ENCODE data around the gene BEST4. TPM values are rescaled to one million over a fixed set of nuclear protein-coding genes. Genes with fewer than 3 reads are reported as not detected.

The BEST4 gene
- 1 to 10 TPM; 1.3 to 1.6 TPM for total RNA-seq

GRCh38 chr1:44788120-44788860 lies at the start of gene BEST4:
BEST4 (minus strand) TSS chr1:44788170; CDS start chr1:44787705, 465 bp downstream.
- POLR2A ChIA-PET = interaction anchor here (0.9 to 8.4 kb wide), 6 partner anchors 12 to 67 kb away, joined by 4 to 93 read pairs (median 34); partner anchors contain the start of genes PLK3, RNU5D-1 and RPS8
- Mint-ChIP-seq H3K4me3 (no peak within 1 kb of the TSS), H3K4me1 (peaks cover 25% of the 10 kb centered on the region), H3K27me3 (no peaks in the 10 kb centered on the region), H3K27ac (no peak within 1 kb of the TSS), H3K36me3 (peaks cover under 1% of the 10 kb centered on the region), H3K9me3 (no peaks in the 10 kb centered on the region)
- DNase-seq (no peak), ATAC-seq (ENCODE audit: low read depth) (no peak)

GRCh38 chr1:44835738-44836675 lies 48.0 kb upstream of the BEST4 start:
- peaks cover 10% of the 10 kb centered on the region for H3K4me1 Mint-ChIP-seq
- peak overlapping the region; percentile 10 for H3K27ac Mint-ChIP-seq
- peak overlapping the region; percentile 21 for H3K4me3 Mint-ChIP-seq
- H3K9me3 Mint-ChIP-seq = no peaks in the 10 kb centered on the region
- POLR2A ChIA-PET = interaction anchor here (0.6 to 1.9 kb wide), 6 partner anchors 17 to 179 kb away, joined by 3 to 9 read pairs (median 6); partner anchors contain the start of genes BTBD19, HECTD3 and PLK3
- no peaks in the 10 kb centered on the region for H3K36me3 Mint-ChIP-seq
- peak; percentile 87 for DNase-seq
- peak; percentile 96 for ATAC-seq (ENCODE audit: low read depth)
- H3K27me3 Mint-ChIP-seq = peaks cover 3% of the 10 kb centered on the region

- POLR2A ChIA-PET = no interaction called here
- DNase-seq (no peak), ATAC-seq (ENCODE audit: low read depth) (no peak)
- Mint-ChIP-seq H3K27ac (no peak overlapping the region), H3K4me1 (peaks cover 10% of the 10 kb centered on the region), H3K27me3 (no peaks in the 10 kb centered on the region), H3K4me3 (no peak overlapping the region), H3K36me3 (no peaks in the 10 kb centered on the region), H3K9me3 (no peaks in the 10 kb centered on the region)
These were observed 46.4 kb upstream of the BEST4 start for GRCh38 chr1:44834328-44834727.

GRCh38 chr1:44832056-44832705 lies 44.2 kb upstream of the BEST4 start:
- Mint-ChIP-seq H3K27ac (no peak overlapping the region), H3K9me3 (no peaks in the 10 kb centered on the region), H3K36me3 (no peaks in the 10 kb centered on the region), H3K4me3 (no peak overlapping the region), H3K27me3 (no peaks in the 10 kb centered on the region), H3K4me1 (peaks cover 10% of the 10 kb centered on the region)
- DNase-seq (no peak), ATAC-seq (ENCODE audit: low read depth) (no peak)
- POLR2A ChIA-PET = interaction anchor here (0.8 to 1.4 kb wide), 2 partner anchors 13 to 50 kb away, joined by 3 to 4 read pairs; no protein-coding TSS in a partner anchor

- no peak overlapping the region for H3K4me3 Mint-ChIP-seq
- H3K4me1 Mint-ChIP-seq = peaks cover 7% of the 10 kb centered on the region
- POLR2A ChIA-PET = interaction anchor here (2.0 to 4.7 kb wide), 2 partner anchors 11 to 110 kb away, joined by 7 to 27 read pairs; no protein-coding TSS in a partner anchor
- no peak overlapping the region for H3K27ac Mint-ChIP-seq
- no peaks in the 10 kb centered on the region for H3K9me3 Mint-ChIP-seq
- DNase-seq (no peak), ATAC-seq (ENCODE audit: low read depth) (no peak)
- no peaks in the 10 kb centered on the region for H3K27me3 Mint-ChIP-seq
- H3K36me3 Mint-ChIP-seq = no peaks in the 10 kb centered on the region
These were observed 43.5 kb upstream of the BEST4 start for GRCh38 chr1:44831516-44831915.

GRCh38 chr1:44830900-44831304 lies 42.9 kb upstream of the BEST4 start:
- no peak overlapping the region for H3K4me3 Mint-ChIP-seq
- no peak for DNase-seq
- ATAC-seq (ENCODE audit: low read depth) = no peak
- H3K9me3 Mint-ChIP-seq = no peaks in the 10 kb centered on the region
- H3K4me1 Mint-ChIP-seq = peaks cover 6% of the 10 kb centered on the region
- H3K27ac Mint-ChIP-seq = no peak overlapping the region
- no peaks in the 10 kb centered on the region for H3K36me3 Mint-ChIP-seq
- H3K27me3 Mint-ChIP-seq = no peaks in the 10 kb centered on the region
- POLR2A ChIA-PET = interaction anchor here (2.0 to 4.7 kb wide), 2 partner anchors 11 to 109 kb away, joined by 7 to 27 read pairs; no protein-coding TSS in a partner anchor

GRCh38 chr1:44829506-44830384 lies 41.8 kb upstream of the BEST4 start:
- Mint-ChIP-seq H3K9me3 (no peaks in the 10 kb centered on the region), H3K4me3 (no peak overlapping the region)
- POLR2A ChIA-PET = interaction anchor here (1.2 to 4.7 kb wide), 3 partner anchors 10 to 108 kb away, joined by 3 to 27 read pairs (median 7); no protein-coding TSS in a partner anchor

GRCh38 chr1:44828841-44829440 lies 41.0 kb upstream of the BEST4 start:
- H3K27me3 Mint-ChIP-seq = no peaks in the 10 kb centered on the region
- H3K9me3 Mint-ChIP-seq = no peaks in the 10 kb centered on the region
- H3K4me1 Mint-ChIP-seq = no peaks in the 10 kb centered on the region
- no peak overlapping the region for H3K4me3 Mint-ChIP-seq
- ATAC-seq (ENCODE audit: low read depth) = no peak
- no peak for DNase-seq
- POLR2A ChIA-PET = interaction anchor here (4.7 kb wide), 1 partner anchor 9 kb away, joined by 27 read pairs; no protein-coding TSS in a partner anchor
- H3K27ac Mint-ChIP-seq = no peak overlapping the region
- no peaks in the 10 kb centered on the region for H3K36me3 Mint-ChIP-seq

More at GRCh38 chr1:44829506-44830384, 41.8 kb upstream of the BEST4 start:
- no peaks in the 10 kb centered on the region for H3K27me3 Mint-ChIP-seq
- no peak for DNase-seq
- H3K4me1 Mint-ChIP-seq = peaks cover 2% of the 10 kb centered on the region
- H3K27ac Mint-ChIP-seq = no peak overlapping the region
- ATAC-seq (ENCODE audit: low read depth) = no peak
- H3K36me3 Mint-ChIP-seq = no peaks in the 10 kb centered on the region

- no peaks in the 10 kb centered on the region for H3K9me3 Mint-ChIP-seq
- H3K4me1 Mint-ChIP-seq = no peaks in the 10 kb centered on the region
- no peaks in the 10 kb centered on the region for H3K27me3 Mint-ChIP-seq
- H3K4me3 Mint-ChIP-seq = no peak overlapping the region
- H3K36me3 Mint-ChIP-seq = no peaks in the 10 kb centered on the region
- no peak for DNase-seq
- ATAC-seq (ENCODE audit: low read depth) = no peak
- peak overlapping the region; percentile 48 for H3K27ac Mint-ChIP-seq
- POLR2A ChIA-PET = interaction anchor here (4.7 kb wide), 1 partner anchor 8 kb away, joined by 27 read pairs; no protein-coding TSS in a partner anchor
These were observed 40.2 kb upstream of the BEST4 start for GRCh38 chr1:44828003-44828651.

- Mint-ChIP-seq H3K27me3 (no peaks in the 10 kb centered on the region), H3K4me3 (no peak overlapping the region), H3K4me1 (peaks cover 4% of the 10 kb centered on the region), H3K27ac (peak overlapping the region; percentile 48), H3K36me3 (no peaks in the 10 kb centered on the region), H3K9me3 (no peaks in the 10 kb centered on the region)
- POLR2A ChIA-PET = interaction anchor here (1.6 to 4.7 kb wide), 2 partner anchors 7 to 97 kb away, joined by 5 to 27 read pairs; partner anchors contain the start of gene RNU5D-1
- ATAC-seq (ENCODE audit: low read depth) (no peak), DNase-seq (no peak)
These were observed 39.4 kb upstream of the BEST4 start for GRCh38 chr1:44827197-44828002.

Measured in activated naive CD8-positive, alpha-beta T cell treated with anti-CD3 and anti-CD28 coated beads, Interleukin-2, amount 10 ng/mL, durations not matched to agents 7 days and 5 days (primary cell).